ENCODE data around the gene KRT14.

DNA sequence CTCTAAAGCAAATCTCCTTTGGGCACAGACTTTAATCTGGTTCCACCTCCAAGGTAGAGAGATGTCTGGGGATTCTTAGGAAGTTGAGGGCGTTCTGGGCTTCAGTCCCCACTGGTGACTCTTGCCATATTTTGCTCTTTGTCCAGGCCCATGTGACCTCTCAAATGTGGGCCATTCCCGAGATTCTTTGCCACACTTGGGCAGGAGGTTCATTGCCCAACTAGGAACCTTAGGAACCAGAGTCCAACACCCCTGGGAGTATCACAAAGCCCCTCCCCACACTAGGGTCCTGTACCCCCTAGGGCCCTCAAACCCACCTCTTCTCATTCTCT is 6.5 kb downstream of the KRT14 start:
- TF ChIP-seq CTCF (IDR thresholded peaks at IDR 0.05 in 8 of 11, conservative IDR thresholded peaks at IDR 0.05 in 3 of 11) (no peak), POLR2AphosphoS5 (IDR thresholded peaks at IDR 0.05) (no peak)

Measured in spleen (tissue), 7 donors.